OCI-LY7 (cell line): ENCODE measurements around the gene TARS3.

Source experiments
- EZH2phosphoT487 ChIP-seq: fragments of 200-600 bp; sonication (generic); IDR thresholded peaks from 2 replicates; pipeline ENCODE4 v1.6.1; 2018; ENCODE audit warnings: low read depth, borderline replicate concordance, mild to moderate bottlenecking, mixed run types, antibody characterized with exemption, low read length, moderate library complexity, mixed read lengths
- TF ChIP-seq, protein P1 (sequence below): fragments of 200-600 bp; sonication (generic); conservative IDR thresholded peaks from 2 replicates; pipeline ENCODE4 v1.5.1; 2014; ENCODE audit warnings: mild to moderate bottlenecking, antibody characterized with exemption, low read length, moderate library complexity, mixed read lengths

- TF ChIP-seq, protein P1, sequence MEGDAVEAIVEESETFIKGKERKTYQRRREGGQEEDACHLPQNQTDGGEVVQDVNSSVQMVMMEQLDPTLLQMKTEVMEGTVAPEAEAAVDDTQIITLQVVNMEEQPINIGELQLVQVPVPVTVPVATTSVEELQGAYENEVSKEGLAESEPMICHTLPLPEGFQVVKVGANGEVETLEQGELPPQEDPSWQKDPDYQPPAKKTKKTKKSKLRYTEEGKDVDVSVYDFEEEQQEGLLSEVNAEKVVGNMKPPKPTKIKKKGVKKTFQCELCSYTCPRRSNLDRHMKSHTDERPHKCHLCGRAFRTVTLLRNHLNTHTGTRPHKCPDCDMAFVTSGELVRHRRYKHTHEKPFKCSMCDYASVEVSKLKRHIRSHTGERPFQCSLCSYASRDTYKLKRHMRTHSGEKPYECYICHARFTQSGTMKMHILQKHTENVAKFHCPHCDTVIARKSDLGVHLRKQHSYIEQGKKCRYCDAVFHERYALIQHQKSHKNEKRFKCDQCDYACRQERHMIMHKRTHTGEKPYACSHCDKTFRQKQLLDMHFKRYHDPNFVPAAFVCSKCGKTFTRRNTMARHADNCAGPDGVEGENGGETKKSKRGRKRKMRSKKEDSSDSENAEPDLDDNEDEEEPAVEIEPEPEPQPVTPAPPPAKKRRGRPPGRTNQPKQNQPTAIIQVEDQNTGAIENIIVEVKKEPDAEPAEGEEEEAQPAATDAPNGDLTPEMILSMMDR = no peak
- no peak for TF ChIP-seq EZH2phosphoT487
These were observed 37.6 kb downstream of the TARS3 start for GRCh38 chr15:101686718-101687117.
